Measurements from ENCODE around the gene RSF1. TPM values are rescaled to one million over a fixed set of nuclear protein-coding genes. Genes with fewer than 3 reads are reported as not detected.
"Not testable (repeated sequence)": the region's sequence is repeated elsewhere in the genome, so short reads cannot be mapped to it uniquely, and the experiment has no call there.

Gene RSF1
- total RNA-seq, 1 experiment from 2014 or later: 83.0 TPM

GRCh38 chr11:77865805-77866204 lies 45.3 kb upstream of the RSF1 start:
- no peak for DNase-seq (ENCODE audit: low read depth, low spot score)
- BruUV-seq (replicated peaks): no TSS peak
- ChIA-PET CTCF (no interaction called here), POLR2A (interaction anchor here (0.5 kb wide), 1 partner anchor 13 kb away, joined by 5 read pairs; no protein-coding TSS in a partner anchor)
- in situ Hi-C loops (cut with HindIII; ENCODE audit: low pct_unique_long_range_greater_than_20kb, low sequenced_read_pairs) (no loop called here), intact Hi-C loops (cut with micrococcal nuclease; ENCODE audit: unreplicated experiment) (no loop called here)
- H3K36me3 ChIP-seq (ENCODE audit: control insufficient read depth, insufficient read depth, low read length): no peaks in the 10 kb centered on the region
- no peak overlapping the region for H3K4me3 ChIP-seq (ENCODE audit: low read depth in 2 of 2, low read length in 2 of 2)
- no peak for ATAC-seq
- H3K27me3 ChIP-seq (ENCODE audit: control insufficient read depth, insufficient read depth, low read length): no peaks in the 10 kb centered on the region
- H3K27ac ChIP-seq (ENCODE audit: low read length): no peak overlapping the region
- H3K9me3 ChIP-seq (ENCODE audit: control insufficient read depth, insufficient read depth, low read depth, low read length): no peaks in the 10 kb centered on the region
- TF ChIP-seq TCF7L2 (IDR thresholded peaks at IDR 0.05; ENCODE audit: low read depth, low read length): no peak
- TF ChIP-seq, protein P1, sequence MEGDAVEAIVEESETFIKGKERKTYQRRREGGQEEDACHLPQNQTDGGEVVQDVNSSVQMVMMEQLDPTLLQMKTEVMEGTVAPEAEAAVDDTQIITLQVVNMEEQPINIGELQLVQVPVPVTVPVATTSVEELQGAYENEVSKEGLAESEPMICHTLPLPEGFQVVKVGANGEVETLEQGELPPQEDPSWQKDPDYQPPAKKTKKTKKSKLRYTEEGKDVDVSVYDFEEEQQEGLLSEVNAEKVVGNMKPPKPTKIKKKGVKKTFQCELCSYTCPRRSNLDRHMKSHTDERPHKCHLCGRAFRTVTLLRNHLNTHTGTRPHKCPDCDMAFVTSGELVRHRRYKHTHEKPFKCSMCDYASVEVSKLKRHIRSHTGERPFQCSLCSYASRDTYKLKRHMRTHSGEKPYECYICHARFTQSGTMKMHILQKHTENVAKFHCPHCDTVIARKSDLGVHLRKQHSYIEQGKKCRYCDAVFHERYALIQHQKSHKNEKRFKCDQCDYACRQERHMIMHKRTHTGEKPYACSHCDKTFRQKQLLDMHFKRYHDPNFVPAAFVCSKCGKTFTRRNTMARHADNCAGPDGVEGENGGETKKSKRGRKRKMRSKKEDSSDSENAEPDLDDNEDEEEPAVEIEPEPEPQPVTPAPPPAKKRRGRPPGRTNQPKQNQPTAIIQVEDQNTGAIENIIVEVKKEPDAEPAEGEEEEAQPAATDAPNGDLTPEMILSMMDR (IDR thresholded peaks at IDR 0.05): no peak
- no peak for TF ChIP-seq SIN3A (IDR thresholded peaks at IDR 0.05; ENCODE audit: borderline replicate concordance, insufficient read depth, low read depth, low read length)
- TF ChIP-seq POLR2AphosphoS5 (IDR thresholded peaks at IDR 0.05; ENCODE audit: low read depth, low read length): no peak
- TF ChIP-seq, protein P2, sequence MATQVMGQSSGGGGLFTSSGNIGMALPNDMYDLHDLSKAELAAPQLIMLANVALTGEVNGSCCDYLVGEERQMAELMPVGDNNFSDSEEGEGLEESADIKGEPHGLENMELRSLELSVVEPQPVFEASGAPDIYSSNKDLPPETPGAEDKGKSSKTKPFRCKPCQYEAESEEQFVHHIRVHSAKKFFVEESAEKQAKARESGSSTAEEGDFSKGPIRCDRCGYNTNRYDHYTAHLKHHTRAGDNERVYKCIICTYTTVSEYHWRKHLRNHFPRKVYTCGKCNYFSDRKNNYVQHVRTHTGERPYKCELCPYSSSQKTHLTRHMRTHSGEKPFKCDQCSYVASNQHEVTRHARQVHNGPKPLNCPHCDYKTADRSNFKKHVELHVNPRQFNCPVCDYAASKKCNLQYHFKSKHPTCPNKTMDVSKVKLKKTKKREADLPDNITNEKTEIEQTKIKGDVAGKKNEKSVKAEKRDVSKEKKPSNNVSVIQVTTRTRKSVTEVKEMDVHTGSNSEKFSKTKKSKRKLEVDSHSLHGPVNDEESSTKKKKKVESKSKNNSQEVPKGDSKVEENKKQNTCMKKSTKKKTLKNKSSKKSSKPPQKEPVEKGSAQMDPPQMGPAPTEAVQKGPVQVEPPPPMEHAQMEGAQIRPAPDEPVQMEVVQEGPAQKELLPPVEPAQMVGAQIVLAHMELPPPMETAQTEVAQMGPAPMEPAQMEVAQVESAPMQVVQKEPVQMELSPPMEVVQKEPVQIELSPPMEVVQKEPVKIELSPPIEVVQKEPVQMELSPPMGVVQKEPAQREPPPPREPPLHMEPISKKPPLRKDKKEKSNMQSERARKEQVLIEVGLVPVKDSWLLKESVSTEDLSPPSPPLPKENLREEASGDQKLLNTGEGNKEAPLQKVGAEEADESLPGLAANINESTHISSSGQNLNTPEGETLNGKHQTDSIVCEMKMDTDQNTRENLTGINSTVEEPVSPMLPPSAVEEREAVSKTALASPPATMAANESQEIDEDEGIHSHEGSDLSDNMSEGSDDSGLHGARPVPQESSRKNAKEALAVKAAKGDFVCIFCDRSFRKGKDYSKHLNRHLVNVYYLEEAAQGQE (IDR thresholded peaks at IDR 0.05; ENCODE audit: insufficient read depth in 1 of 2, low read depth in 2 of 2, low read length in 1 of 2): no peak
- no peaks in the 10 kb centered on the region for H3K4me1 ChIP-seq (ENCODE audit: control insufficient read depth, insufficient read depth, low read length)

- H3K27ac ChIP-seq (ENCODE audit: low read length); H3K4me3 ChIP-seq (ENCODE audit: low read depth in 2 of 2, low read length in 2 of 2); H3K36me3 ChIP-seq (ENCODE audit: control insufficient read depth, insufficient read depth, low read length); ATAC-seq; H3K9me3 ChIP-seq (ENCODE audit: control insufficient read depth, insufficient read depth, low read depth, low read length); H3K27me3 ChIP-seq (ENCODE audit: control insufficient read depth, insufficient read depth, low read length); intact Hi-C loops (cut with micrococcal nuclease; ENCODE audit: unreplicated experiment); CTCF ChIA-PET; POLR2A ChIA-PET; BruUV-seq (replicated peaks); in situ Hi-C loops (cut with HindIII; ENCODE audit: low pct_unique_long_range_greater_than_20kb, low sequenced_read_pairs); DNase-seq (ENCODE audit: low read depth, low spot score); H3K4me1 ChIP-seq (ENCODE audit: control insufficient read depth, insufficient read depth, low read length): not testable (repeated sequence)
Measured at GRCh38 chr11:77861444-77861843, 40.9 kb upstream of the RSF1 start.

- DNase-seq (ENCODE audit: low read depth, low spot score); in situ Hi-C loops (cut with HindIII; ENCODE audit: low pct_unique_long_range_greater_than_20kb, low sequenced_read_pairs); BruUV-seq (replicated peaks); H3K27me3 ChIP-seq (ENCODE audit: control insufficient read depth, insufficient read depth, low read length); CTCF ChIA-PET; intact Hi-C loops (cut with micrococcal nuclease; ENCODE audit: unreplicated experiment); H3K9me3 ChIP-seq (ENCODE audit: control insufficient read depth, insufficient read depth, low read depth, low read length); H3K4me3 ChIP-seq (ENCODE audit: low read depth in 2 of 2, low read length in 2 of 2); ATAC-seq; H3K27ac ChIP-seq (ENCODE audit: low read length); H3K4me1 ChIP-seq (ENCODE audit: control insufficient read depth, insufficient read depth, low read length); H3K36me3 ChIP-seq (ENCODE audit: control insufficient read depth, insufficient read depth, low read length): not testable (repeated sequence)
- POLR2A ChIA-PET: interaction anchor here (0.6 to 0.7 kb wide), 2 partner anchors 9 to 187 kb away, joined by 6 to 19 read pairs; no protein-coding TSS in a partner anchor
Measured at GRCh38 chr11:77857906-77858457, 37.5 kb upstream of the RSF1 start.

Measured in Panc1 (cell line).